Measurements from ENCODE around the gene CASD1. TPM values are rescaled to one million over a fixed set of nuclear protein-coding genes. Genes with fewer than 3 reads are reported as not detected.

Gene CASD1
- polyA plus RNA-seq, 1 donor (not counting 4 experiments of a cell fraction or from before 2014, with no cell fraction given): 7.1 TPM

DNA sequence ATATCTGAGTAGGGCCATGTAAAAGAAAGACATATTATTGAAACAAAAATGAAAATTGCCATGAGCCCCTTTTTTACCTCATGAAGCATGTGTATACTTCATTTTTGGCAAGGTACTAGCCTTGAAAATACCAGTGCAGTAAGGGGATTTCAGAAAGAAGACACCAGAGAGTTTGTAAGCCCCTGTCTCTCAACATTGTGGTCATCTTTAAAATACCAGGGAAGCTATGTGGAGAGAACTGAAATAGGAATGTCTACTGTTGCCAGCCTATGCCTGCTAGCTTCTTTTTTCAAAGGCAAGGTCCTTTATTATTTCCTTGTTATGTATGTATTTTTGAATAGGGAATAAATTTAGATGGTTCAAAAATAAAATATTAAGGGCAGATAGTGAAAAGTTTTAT is 57.8 kb downstream of the CASD1 start:
- Histone ChIP-seq H3K4me3 (ENCODE audit: control insufficient read depth in 2 of 3, extremely low read depth in 1 of 3, insufficient read depth in 2 of 3, low read depth in 1 of 3, low read length in 3 of 3) (no peak overlapping the region), H3K9me3 (ENCODE audit: control insufficient read depth, low read depth, low read length) (no peaks in the 10 kb centered on the region), H3K27me3 (ENCODE audit: control insufficient read depth, extremely low read depth, insufficient read depth, low read length) (no peaks in the 10 kb centered on the region), H3K9ac (ENCODE audit: control insufficient read depth, extremely low read depth, insufficient read depth, low read length) (no peak overlapping the region), H3K9me1 (ENCODE audit: control insufficient read depth, extremely low read depth, insufficient read depth, low read length) (no peaks in the 10 kb centered on the region), H3K27ac (ENCODE audit: control insufficient read depth, insufficient read depth, low read length) (no peak overlapping the region), H2AFZ (ENCODE audit: control insufficient read depth, low read length) (no peak overlapping the region), H4K20me1 (ENCODE audit: control insufficient read depth, extremely low read depth, insufficient read depth, low read length) (no peaks in the 10 kb centered on the region), H3K36me3 (ENCODE audit: control insufficient read depth in 2 of 2, extremely low read depth in 1 of 2, insufficient read depth in 2 of 2, low read length in 2 of 2) (no peaks in the 10 kb centered on the region), H3K4me2 (ENCODE audit: control insufficient read depth, extremely low read depth, insufficient read depth, low read depth, low read length) (no peak overlapping the region), H3K79me2 (ENCODE audit: control insufficient read depth, insufficient read depth, low read length) (no peaks in the 10 kb centered on the region), H3K4me1 (ENCODE audit: control insufficient read depth, extremely low read depth, insufficient read depth, low read length) (no peaks in the 10 kb centered on the region)
- dilution Hi-C loops (cut with MboI; ENCODE audit: extremely low pct_ligation_motif_present, low sequenced_read_pairs): no loop called here
- TF ChIP-seq, protein P1, sequence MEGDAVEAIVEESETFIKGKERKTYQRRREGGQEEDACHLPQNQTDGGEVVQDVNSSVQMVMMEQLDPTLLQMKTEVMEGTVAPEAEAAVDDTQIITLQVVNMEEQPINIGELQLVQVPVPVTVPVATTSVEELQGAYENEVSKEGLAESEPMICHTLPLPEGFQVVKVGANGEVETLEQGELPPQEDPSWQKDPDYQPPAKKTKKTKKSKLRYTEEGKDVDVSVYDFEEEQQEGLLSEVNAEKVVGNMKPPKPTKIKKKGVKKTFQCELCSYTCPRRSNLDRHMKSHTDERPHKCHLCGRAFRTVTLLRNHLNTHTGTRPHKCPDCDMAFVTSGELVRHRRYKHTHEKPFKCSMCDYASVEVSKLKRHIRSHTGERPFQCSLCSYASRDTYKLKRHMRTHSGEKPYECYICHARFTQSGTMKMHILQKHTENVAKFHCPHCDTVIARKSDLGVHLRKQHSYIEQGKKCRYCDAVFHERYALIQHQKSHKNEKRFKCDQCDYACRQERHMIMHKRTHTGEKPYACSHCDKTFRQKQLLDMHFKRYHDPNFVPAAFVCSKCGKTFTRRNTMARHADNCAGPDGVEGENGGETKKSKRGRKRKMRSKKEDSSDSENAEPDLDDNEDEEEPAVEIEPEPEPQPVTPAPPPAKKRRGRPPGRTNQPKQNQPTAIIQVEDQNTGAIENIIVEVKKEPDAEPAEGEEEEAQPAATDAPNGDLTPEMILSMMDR (optimal IDR thresholded peaks at IDR 0.05 in 1 of 3, IDR thresholded peaks at IDR 0.05 in 1 of 3, conservative IDR thresholded peaks at IDR 0.05 in 1 of 3; ENCODE audit: extremely low read depth in 1 of 3, insufficient read depth in 2 of 3, low read length in 3 of 3): no peak
- no peak for TF ChIP-seq EZH2 (IDR thresholded peaks at IDR 0.05; ENCODE audit: low read length)
- FAIRE-seq (no peak), DNase-seq (ENCODE audit: low read depth, low spot score) (no peak)

DNA sequence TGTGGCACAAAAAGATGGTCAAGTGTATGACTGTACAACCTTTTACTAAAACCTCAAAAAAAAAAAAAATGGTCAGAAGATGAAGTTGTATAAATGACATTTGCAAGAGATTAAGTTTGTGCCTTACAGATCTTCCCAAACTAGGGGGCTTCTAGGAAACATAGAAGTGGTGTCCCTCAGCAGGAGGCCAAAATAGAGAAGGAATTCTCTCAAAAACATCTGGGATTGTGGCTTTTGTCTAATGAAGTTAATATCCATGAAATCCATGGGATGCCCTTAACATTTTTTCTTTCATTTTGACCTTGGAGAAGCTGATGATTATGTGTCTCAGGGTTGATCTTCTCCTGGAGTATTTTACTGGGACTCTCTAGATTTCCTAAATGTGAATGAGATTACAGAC is 62.2 kb downstream of the CASD1 start:
- no peaks in the 10 kb centered on the region for H3K9me1 ChIP-seq (ENCODE audit: control insufficient read depth, extremely low read depth, insufficient read depth, low read length)
- no peak overlapping the region for H3K9ac ChIP-seq (ENCODE audit: control insufficient read depth, extremely low read depth, insufficient read depth, low read length)
- H2AFZ ChIP-seq (ENCODE audit: control insufficient read depth, low read length): no peak overlapping the region
- no peak overlapping the region for H3K4me2 ChIP-seq (ENCODE audit: control insufficient read depth, extremely low read depth, insufficient read depth, low read depth, low read length)
- H3K4me1 ChIP-seq (ENCODE audit: control insufficient read depth, extremely low read depth, insufficient read depth, low read length): no peaks in the 10 kb centered on the region
- DNase-seq (ENCODE audit: low read depth, low spot score): no peak
- H3K9me3 ChIP-seq (ENCODE audit: control insufficient read depth, low read depth, low read length): no peaks in the 10 kb centered on the region
- H3K79me2 ChIP-seq (ENCODE audit: control insufficient read depth, insufficient read depth, low read length): no peaks in the 10 kb centered on the region
- H3K36me3 ChIP-seq (ENCODE audit: control insufficient read depth in 2 of 2, extremely low read depth in 1 of 2, insufficient read depth in 2 of 2, low read length in 2 of 2): no peaks in the 10 kb centered on the region
- H4K20me1 ChIP-seq (ENCODE audit: control insufficient read depth, extremely low read depth, insufficient read depth, low read length): no peaks in the 10 kb centered on the region
- H3K27ac ChIP-seq (ENCODE audit: control insufficient read depth, insufficient read depth, low read length): no peak overlapping the region
- no peak for FAIRE-seq
- dilution Hi-C loops (cut with MboI; ENCODE audit: extremely low pct_ligation_motif_present, low sequenced_read_pairs): no loop called here
- no peaks in the 10 kb centered on the region for H3K27me3 ChIP-seq (ENCODE audit: control insufficient read depth, extremely low read depth, insufficient read depth, low read length)
- TF ChIP-seq, protein P1 (optimal IDR thresholded peaks at IDR 0.05 in 1 of 3, IDR thresholded peaks at IDR 0.05 in 1 of 3, conservative IDR thresholded peaks at IDR 0.05 in 1 of 3; ENCODE audit: extremely low read depth in 1 of 3, insufficient read depth in 2 of 3, low read length in 3 of 3): no peak
- no peak for TF ChIP-seq EZH2 (IDR thresholded peaks at IDR 0.05; ENCODE audit: low read length)
- H3K4me3 ChIP-seq (ENCODE audit: control insufficient read depth in 2 of 3, extremely low read depth in 1 of 3, insufficient read depth in 2 of 3, low read depth in 1 of 3, low read length in 3 of 3): no peak overlapping the region

Measured in keratinocyte (primary cell).